HUDEP-2 (cell line): ENCODE measurements around the gene RRP12.
"Not testable (repeated sequence)": the region's sequence is repeated elsewhere in the genome, so short reads cannot be mapped to it uniquely, and the experiment has no call there.

Experiments
- DNase-seq, 76 experiments: peaks; one replicate each; lab custom pipeline; 2025; ENCODE audit not compliant: unreplicated experiment in 76 of 76; lab: John Stamatoyannopoulos, UW

Gene RRP12

DNA sequence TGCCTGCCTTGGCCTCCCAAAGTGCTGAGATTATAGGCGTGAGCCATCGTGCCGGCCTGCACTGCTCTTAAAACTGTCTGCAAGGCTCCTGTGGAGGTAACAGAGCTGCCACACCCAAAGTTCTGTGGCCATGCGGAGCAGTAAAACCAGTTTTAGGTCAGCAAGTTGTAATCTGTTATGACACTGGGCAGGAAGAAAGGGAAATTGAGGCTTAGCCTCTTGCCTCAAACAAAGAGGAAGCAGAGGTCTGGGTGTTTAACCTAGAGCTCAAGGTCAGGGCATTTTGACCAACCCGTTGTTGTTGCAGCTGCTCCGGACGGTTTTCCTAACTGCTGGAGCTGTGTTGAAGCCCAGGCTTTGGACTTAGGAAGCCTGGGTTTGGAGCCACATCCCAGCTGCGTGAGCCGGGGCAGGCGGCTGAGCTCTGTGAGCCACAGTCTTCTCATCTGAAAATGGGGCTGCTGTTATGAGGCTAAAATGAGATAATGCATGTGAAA is 7.4 kb upstream of the RRP12 start:
- no peak for DNase-seq

DNA sequence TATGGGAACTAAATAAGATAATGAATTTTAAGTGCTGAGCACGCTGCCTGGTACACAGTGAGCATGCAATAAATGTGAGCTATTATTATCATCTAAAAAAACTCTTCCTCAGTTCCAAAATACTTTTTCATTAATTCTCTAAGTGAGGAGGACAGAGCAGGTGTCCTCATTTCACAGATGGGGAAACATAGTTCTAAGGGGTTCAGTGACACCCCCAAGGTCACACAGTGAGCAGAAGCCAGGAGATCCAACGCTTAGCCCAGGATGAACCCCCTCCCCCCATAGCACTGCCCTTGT is 6.8 kb upstream of the RRP12 start:
- DNase-seq: no peak

DNA sequence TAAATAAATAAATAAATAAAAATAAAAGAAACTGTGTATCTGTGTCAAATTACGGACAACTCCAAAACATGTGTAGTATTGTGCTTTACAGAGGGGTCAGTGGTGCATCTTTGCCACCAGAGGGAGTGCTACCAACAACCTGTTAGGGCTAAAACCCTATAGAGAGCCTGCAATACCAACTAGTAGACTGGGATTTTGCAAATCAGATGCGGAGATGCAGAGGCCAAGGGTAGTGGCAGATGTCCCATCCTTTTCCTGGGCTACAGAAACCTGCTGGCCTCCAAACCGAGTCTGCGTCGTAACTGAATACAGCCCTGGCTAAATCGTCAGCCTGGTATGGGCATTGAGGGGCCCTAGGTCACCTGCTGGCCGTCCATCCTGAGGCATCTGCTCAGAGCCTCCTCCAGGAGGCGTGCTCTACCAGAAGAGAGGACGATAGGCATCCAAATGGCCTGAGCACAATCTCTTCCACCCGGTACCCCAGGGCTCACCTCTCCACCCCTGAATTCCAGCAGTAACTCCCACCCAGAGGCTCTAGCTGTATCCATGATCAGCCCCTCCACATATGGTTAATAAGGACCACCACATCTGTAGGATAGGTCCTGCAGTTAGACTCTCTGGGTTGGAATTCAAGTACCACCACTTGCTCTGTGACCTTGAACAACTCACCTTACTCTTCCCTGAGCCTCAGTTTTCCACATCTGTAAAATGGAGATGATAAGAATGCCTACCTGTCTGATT is 6.2 kb upstream of the RRP12 start:
- peak in 72 of 76 experiments; percentile 14 to 83 (median 55) for DNase-seq

DNA sequence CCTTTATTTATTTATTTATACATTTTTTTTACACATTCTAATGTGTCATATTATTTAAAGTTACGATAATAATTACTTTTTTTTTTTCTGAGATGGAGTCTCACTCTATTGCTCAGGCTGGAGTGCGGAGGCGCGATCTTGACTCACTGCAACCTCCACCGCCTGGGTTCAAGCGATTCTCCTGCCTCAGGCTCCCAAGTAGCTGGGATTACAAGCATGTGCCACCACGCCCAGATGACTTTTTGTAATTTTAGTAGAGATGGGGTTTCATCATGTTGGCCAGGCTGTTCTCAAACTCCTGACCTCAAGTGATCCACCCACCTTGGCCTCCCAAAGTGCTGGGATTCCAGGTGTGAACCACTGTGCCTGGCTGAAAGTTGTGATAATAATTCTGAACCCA is 5.3 kb upstream of the RRP12 start:
- not testable (repeated sequence) for DNase-seq

DNA sequence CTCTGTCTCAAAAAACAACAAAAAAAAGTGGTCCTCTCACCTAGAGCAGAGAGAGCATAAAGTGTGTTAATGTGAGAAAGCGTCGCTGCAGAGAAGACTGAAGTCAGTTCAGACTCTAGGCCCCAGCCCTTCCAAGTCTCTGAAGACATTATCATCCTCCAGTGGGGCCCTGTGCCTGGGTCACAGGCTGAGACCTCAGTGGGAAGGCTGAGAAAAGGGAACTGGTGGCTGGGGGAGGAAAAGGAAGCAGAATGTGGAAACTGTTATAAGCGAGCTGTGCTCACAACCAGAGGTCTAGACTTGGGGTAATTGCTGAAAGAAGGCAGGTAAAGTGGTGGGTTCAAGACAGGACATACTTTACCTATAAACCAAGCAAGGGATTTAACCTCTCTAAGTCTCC is 4.9 kb upstream of the RRP12 start:
- DNase-seq: no peak

DNA sequence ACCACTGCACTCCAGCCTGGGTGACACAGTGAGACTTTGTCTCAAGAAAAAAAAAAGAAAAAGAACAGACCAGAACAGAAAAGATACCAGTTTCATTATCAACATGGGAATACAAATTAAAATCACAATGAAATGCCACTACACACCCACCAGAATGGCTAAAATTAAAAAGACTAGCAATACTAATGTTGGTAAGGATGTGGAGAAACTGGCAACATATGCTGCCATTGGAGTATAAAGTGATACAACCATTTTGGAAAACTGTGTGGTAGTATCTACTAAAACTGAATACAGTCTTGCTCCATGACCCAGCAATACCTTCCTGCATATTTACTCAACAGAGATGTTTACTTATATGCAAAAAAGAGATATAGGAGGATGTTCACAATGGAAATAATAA is 2.9 kb upstream of the RRP12 start:
- DNase-seq: no peak

DNA sequence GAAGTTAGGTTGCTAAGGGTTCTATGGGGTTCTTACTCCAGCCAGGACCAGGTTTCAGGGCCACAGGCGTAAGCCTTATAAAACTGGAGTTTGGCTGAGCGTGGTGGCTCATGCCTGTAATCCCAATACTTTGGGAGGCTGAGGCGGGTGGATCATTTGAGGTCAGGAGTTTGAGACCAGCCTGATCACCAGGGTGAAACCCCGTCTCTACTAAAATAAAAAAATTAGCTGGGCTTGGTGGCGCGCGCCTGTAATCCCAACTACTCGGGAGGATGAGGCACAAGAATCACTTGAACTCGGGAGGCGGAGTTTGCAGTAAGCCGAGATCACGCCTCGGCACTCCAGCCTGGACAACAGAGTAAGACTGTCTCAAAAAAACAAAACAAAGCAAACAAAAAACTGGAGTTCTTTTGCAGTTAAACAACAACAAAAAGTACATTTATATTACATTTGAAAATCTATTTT is 347 bp upstream of the RRP12 start:
- DNase-seq: no peak

DNA sequence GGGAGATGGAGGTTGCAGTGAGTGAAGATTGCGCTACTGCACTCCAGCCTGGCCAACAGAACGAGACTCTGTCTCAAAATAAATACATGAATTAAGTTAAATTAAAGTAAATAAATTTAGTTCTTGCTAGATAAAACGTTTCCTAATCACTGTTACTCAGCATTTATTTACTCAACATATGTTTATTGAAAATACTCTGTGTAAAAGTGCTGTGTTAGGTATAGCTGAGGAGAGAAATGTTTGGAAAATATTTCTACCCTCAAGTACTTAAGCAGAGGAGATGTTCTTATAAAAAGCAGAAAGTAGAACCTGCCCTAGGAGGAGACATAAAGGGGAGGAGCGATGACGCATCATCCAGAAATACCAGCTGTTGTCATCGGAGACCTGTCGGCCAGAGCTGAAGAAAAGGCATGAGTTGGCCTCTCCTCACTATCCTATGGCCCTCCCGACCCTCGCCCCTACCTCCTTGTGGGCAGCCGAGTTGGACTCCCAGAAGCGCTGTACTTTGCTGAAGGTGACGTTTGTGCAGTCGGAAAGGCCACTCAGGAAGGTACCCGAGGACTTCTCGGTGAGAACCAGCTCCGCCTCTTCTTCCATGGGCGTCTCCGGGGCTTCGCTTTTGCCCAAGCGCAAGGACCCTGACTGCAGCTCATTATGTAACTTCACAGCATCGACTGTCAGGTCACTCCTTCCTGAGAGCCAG is 1.1 kb downstream of the RRP12 start:
- DNase-seq: peak in 21 of 76 experiments; percentile 4 to 46 (median 19)

DNA sequence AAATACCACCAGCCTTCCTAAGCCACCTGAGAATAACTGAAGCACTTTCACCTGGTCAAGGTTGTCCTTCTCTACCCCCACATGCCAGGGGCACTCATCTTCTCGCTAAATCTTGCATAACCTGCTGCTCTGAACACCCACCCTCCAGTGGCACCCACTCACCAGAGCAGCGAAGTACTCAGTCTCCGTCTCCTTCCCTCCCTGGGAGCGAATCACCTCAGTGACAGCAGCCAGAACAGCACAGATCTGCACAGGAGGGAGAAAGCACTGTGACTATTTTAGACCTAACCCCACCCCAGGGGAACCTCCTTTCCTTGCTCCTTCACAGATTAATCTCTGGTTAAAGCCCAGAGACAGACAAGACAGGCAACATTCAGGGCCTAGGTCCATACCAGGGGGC is 5.1 kb downstream of the RRP12 start:
- DNase-seq: no peak

DNA sequence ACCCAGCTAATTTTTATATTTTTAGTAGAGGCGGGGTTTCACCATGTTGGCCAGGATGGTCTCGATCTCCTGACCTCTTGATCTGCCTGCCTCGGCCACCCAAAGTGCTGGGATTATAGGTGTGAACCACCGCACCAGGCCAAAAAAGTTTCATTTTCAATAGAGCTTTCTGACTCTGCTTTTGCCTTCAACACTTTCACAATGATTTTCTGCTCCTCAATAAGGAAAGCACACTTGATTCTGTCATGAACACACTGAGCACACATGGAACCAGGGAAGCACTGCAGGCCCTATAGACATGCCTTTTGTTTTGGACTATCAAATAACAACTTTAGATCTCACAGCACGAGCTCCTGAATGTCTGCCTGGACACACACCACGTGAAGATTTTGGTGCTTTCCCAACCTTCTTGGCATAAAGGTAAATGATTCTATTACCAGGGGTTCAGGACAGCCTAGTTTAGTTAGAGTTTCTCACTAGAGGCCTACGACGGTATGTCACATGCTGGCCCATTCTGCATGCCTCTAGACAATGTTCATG is 8.0 kb downstream of the RRP12 start:
- no peak for DNase-seq

DNA sequence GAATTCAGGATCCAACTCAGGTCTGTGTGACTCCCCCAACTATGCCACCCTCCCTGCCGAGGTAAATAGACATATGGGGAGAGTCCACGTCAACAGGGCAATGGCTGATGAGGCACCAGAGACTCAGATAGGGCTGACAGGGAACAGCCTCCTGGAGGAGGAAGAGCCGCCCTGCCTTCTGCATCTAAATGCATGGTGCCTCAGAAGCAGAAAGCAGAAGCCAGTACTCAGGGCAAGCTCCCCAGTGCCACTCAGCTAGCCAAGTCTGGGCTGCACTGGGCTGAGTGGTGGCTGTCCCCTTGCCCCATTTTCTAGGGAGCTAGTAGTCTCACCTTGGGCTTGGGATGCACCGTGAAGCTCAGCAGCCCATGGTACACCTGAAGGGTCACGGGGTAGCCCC is 11.0 kb downstream of the RRP12 start:
- no peak for DNase-seq

DNA sequence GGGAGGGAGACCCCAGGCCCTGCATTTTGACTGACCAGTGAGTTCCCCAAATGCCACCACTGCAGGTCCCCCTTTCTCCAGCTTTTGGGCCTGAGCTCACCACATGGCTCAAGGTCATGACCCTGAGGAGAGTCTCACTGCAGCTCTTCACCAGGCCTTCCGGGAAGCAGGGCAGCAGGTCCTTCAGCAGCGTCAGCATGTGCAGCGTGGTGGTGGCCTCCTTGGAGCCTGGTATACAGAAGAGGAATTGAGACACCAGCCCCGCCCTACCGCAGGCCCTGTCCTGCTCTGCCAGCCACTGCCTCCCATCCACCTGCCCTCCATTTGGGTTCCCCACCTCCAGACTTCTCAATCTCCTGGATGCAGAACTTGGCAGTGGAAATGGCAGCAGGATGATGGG is 13.0 kb downstream of the RRP12 start:
- no peak for DNase-seq

DNA sequence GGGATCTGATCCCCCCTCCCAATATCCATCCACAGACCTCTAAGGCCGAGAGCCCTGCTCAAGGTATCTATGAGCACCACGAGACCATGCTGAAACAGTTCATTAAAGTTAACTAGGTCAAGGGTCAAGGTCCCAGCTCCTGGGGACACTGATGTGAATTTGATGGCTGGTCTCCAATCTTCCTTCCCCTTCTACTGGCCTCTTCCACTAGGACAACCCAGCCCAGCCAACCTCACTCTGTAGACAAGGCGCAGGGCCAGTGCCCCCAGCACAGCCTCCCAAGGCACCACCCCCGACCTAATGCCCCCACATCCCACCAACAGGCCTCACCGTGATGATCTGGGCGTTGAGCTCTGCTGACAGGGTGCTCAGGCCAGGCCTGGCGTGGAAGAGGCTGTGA is 15.6 kb downstream of the RRP12 start:
- no peak for DNase-seq

DNA sequence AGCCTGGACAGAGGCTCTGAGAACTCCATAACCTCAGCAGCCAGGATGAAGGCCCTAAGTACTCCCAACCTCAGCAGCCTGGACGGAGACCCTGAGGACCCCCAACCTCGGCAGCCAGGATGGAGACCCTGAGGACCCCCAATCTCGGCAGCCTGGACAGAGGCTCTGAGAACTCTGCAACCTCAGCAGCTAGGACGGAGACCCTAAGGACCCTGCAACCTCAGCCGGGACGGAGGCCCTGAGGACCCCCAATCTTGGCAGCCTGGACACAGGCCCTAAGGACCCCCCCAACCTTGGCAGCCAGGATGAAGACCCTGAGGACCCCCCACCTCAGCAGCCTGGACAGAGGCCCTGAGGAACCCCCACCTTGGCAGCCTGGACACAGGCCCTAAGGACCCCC is 16.5 kb downstream of the RRP12 start:
- no peak for DNase-seq

DNA sequence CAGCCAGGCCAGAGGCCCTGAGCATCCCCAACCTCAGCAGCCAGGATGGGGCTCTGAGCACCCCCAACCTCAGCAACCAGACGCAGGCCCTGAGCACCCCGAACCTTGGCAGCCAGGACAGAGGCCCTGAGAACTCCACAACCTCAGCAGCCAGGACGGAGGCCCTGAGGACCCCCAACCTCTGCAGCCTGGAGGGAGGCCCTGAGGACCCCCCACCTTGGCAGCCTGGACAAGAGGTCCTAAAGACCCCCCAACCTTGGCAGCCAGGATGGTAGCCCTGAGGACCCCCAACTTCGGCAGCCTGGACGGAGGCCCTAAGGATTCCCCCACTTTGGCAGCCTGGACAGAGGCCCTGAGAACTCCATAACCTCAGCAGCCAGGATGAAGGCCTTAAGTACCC is 17.0 kb downstream of the RRP12 start:
- no peak for DNase-seq

DNA sequence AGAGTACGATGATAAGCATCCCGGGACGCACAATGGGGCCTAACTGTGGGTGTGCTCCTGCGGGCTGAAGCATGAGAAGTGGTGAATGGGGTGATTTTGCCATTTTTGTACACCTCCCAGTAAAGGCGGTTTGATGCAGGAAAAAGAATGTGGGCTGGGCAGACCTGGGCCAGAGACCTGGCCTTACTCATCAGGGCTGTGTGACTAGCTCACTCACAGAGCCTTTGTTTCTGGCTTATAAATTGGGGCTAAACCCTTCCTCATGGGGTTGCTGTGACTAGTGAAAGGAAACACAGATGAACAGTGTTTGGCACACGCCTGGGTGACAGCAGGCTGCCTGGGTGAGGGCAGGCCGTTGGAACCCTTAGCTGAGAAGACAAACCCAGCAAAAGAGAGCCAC is 18.0 kb downstream of the RRP12 start:
- DNase-seq: no peak

DNA sequence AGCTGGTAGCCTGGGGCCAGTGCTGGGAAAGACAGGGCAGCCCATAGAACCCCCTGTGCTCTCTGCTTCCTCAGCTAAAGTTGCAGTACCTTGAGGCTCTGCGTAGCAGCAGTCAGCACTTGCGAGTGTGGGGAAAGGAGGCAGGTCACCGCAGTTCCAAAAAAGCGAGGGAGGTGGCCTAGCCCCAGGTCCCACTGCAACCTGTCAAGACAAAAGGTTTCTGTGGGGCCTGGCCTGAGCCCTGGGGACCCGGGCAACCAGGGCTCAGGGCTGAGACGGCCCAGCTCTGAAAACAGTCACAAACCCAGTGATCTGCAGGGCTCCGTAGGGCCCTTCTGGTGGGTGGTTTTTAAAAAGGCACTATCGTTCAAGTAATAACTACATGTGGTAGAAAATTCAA is 19.5 kb downstream of the RRP12 start:
- DNase-seq: no peak

DNA sequence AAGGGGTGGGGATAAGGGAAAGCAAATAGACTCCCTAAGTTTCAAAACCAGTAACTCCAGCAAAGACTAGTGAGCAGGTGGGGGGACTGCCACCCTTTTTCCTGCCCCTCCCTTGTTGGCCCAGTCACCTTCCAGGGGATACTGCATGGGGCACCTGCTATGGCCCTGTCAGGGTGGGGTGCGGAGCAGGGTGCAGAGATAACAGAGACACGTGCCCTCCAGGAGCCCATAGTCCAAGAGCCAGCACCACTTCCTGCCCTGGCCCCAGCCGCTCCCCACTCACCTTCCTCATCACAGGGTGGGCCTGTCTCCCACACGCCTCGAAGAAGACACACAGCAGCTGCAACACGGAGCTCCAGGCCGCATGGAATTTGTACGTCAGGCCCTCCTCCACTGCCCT is 20.6 kb downstream of the RRP12 start:
- no peak for DNase-seq

DNA sequence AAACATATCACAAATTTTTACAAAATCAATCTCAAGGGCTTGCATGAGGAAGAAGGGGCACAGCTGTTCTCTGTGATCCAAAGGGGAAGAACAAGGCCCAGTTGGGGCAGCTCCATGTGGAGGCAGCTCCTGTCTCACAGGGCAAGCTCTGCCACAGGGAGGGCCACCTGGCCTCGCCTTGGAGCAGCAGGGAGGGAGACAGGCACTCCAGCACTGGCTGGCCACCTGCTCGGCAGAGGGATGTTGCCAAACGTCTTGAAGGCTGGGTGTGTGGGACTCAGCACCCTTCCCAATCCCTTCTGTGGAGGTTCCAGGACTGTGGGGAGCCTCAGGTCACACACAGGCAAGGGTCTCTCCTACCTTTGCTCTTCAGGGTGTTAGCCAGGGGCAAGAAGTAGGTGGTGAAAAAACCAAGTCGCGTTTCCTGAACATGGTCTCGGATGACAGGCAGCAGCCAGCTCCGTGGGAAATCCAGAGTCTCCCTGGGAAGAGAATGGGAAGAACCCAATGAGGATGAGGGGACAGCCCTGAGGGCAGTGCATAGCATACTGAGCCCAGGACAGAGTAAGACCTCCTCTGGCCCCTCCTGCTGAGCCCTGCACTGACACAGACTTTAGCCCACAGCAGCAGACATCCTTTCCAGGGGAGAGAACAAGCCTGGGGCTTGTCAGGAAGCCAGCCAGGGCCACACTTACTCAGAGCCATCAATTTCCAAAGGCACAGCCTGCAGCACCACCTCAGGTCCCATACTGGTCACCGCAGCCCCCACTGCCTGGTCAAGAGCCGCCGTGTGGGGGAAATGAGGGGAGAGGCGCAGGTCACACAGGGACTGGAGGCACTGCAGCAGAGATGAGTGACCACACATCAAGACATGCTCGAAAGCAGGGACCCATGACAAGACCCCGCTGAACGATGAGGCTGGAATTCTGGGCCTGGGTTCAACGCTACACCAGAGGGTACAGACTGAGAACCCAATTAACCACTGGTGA is 21.9 kb downstream of the RRP12 start:
- DNase-seq: no peak

DNA sequence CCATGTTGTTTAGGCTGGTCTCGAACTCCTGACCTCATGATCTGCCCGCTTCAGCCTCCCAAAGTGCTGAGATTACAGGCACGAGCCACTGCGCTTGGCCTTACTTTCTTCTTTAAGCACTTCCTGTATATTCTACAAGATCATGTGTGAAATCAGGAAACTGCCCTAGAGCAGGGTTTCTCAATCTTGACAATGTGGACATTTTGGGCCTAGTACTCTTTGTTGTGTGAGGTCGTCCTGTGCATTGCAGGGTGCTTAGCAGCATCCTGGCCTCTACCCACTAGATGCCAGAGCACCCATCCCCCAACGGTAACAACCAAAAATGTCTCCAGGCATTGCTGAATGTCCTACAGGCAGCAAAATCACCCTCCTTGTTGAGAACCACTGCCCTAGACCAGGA is 24.7 kb downstream of the RRP12 start:
- no peak for DNase-seq

DNA sequence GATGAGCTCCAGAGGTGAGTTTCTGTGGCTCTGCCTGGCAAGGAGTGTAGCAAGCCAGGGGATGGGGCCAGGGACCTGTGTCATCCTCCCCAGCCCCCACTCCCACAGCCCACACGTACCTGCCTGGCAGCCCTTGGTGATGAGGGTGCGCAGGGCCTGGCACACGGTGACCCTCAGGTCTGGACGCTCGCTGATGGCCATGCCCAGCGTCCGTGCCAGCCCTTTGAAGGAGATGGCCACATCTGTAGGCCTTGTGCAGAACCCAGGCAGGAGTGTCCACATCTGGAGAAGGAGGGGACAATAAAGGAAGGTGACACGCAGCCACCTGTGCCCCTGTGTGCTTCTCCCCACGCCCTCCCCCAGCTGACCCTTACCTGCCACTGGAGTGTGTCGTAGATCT is 27.7 kb downstream of the RRP12 start:
- DNase-seq: no peak
